K562 (cell line): ENCODE data around the gene ZCCHC17. TPM values are rescaled to one million over a fixed set of nuclear protein-coding genes. Genes with fewer than 3 reads are reported as not detected.

Source experiments
- ATAC-seq: fragments of 200-7000 bp; cut with Tn5 transposase; 3 replicates; pipeline ENCODE4 v1.9.1; 2020; ENCODE audit warnings: moderate library complexity
- BruUV-seq: library from RNA; stranded (reverse); fragments of 400-500 nt; replicated peaks from 2 replicates; lab custom pipeline; 2021; lab: Mats Ljungman, UMichigan
- CTCF ChIA-PET: fragments of 300-600 bp; formaldehyde crosslinking; extraction: SDS; loops from one replicate; lab custom pipeline; 2021; ENCODE audit warnings: low intra/inter-chr PET ratio; lab: Yijun Ruan, JAX
- POLR2A ChIA-PET: fragments of 300-600, 350-650 bp; sonication (Branson Sonifier 250); formaldehyde crosslinking; extraction: SDS; loops from one replicate; lab custom pipeline; 2021; ENCODE audit warnings: antibody characterized with exemption, inconsistent platforms; lab: Yijun Ruan, JAX
- DNase-seq, 4 experiments: peaks; one replicate each; pipeline versions ENCODE4 v3.0.0 to v3.0.0-alpha.2; 2011 to 2018; ENCODE audit warnings: low spot score in 3 of 4, mixed read lengths in 3 of 4; ENCODE audit errors: extremely low read depth in 1 of 4
- FAIRE-seq: peaks from 2 replicates; lab custom pipeline; 2011; peaks lifted over from hg19 to GRCh38; lab: Jason Lieb, UNC
- H2AFZ ChIP-seq: 2 replicates; pipeline ENCODE4 v1.6.0; 2011; ENCODE audit warnings: low read depth, low read length, control low read depth, inconsistent platforms
- H3K27ac ChIP-seq: fragments of 200-600 bp; 3 replicates; pipeline ENCODE4 v1.8.0; 2011; ENCODE audit warnings: low read depth, mild to moderate bottlenecking, control low read depth, inconsistent platforms, low read length, moderate library complexity, mixed read lengths; ENCODE audit errors: extremely low read depth
- H3K27me3 ChIP-seq, 2 experiments: fragments of 300-600 bp in 1 of 2; 2 replicates in 1 of 2; 3 replicates in 1 of 2; pipeline versions ENCODE4 v1.6.0 to v1.8.0; 2011; ENCODE audit warnings: inconsistent platforms in 2 of 2, low read length in 2 of 2, mild to moderate bottlenecking in 1 of 2, mixed read lengths in 1 of 2, moderate library complexity in 1 of 2; ENCODE audit not compliant: control insufficient read depth in 2 of 2, insufficient read depth in 2 of 2
- H3K36me3 ChIP-seq: fragments of 300-600 bp; 3 replicates; pipeline ENCODE4 v1.8.0; 2011; ENCODE audit warnings: mild to moderate bottlenecking, low read length, inconsistent platforms; ENCODE audit not compliant: control insufficient read depth, insufficient read depth
- H3K4me1 ChIP-seq, 2 experiments: fragments of 200-600 bp in 1 of 2; replicated peaks in 1 of 2; 2 replicates in 1 of 2; 3 replicates in 1 of 2; pipeline versions ENCODE4 v1.5.1 to v1.8.0; 2011; ENCODE audit warnings: inconsistent platforms in 2 of 2, low read length in 2 of 2, mild to moderate bottlenecking in 1 of 2, mixed read lengths in 1 of 2, moderate library complexity in 1 of 2; ENCODE audit not compliant: control insufficient read depth in 2 of 2, insufficient read depth in 2 of 2
- H3K4me2 ChIP-seq: 2 replicates; pipeline ENCODE4 v1.6.1; 2011; ENCODE audit warnings: low read length, control low read depth, inconsistent platforms, mixed read lengths; ENCODE audit not compliant: insufficient read depth
- H3K4me3 ChIP-seq: fragments of 200-600 bp; sonication (generic), shearing (Covaris generic); 2 replicates; pipeline ENCODE4 v1.5.1; 2016; ENCODE audit warnings: control low read depth, inconsistent platforms
- H3K79me2 ChIP-seq: fragments of 200-600 bp; 3 replicates; pipeline ENCODE4 v1.8.0; 2011; ENCODE audit warnings: low read length, inconsistent platforms; ENCODE audit not compliant: control insufficient read depth, insufficient read depth
- H3K9ac ChIP-seq, 2 experiments: 2 replicates each; pipeline versions ENCODE4 v1.6.0 to v1.6.1; 2011; ENCODE audit warnings: low read depth in 2 of 2, low read length in 2 of 2, control low read depth in 1 of 2, inconsistent platforms in 1 of 2, mild to moderate bottlenecking in 1 of 2, mixed read lengths in 1 of 2; ENCODE audit not compliant: insufficient read depth in 1 of 2
- H3K9me1 ChIP-seq: one replicate; pipeline ENCODE4 v1.6.0; 2011; ENCODE audit warnings: inconsistent platforms, mild to moderate bottlenecking, low read length, moderate library complexity; ENCODE audit not compliant: control insufficient read depth, insufficient read depth
- H3K9me3 ChIP-seq: replicated peaks from 2 replicates; pipeline ENCODE4 v1.5.1; 2011; ENCODE audit warnings: low read depth, low read length, inconsistent platforms; ENCODE audit not compliant: control insufficient read depth, insufficient read depth
- H4K20me1 ChIP-seq: replicated peaks from 2 replicates; pipeline ENCODE4 v1.6.1; 2011; ENCODE audit warnings: low read length, inconsistent platforms, mixed read lengths; ENCODE audit not compliant: control insufficient read depth, insufficient read depth
- CBFA2T3 ChIP-seq: fragments of 450-650 bp; IDR thresholded peaks from 2 replicates; pipeline ENCODE4 v1.6.1; 2017
- HMGXB4 ChIP-seq: sonication (generic); formaldehyde crosslinking; IDR thresholded peaks from 2 replicates; pipeline ENCODE4 v1.8.1; 2023; ENCODE audit warnings: mild to moderate bottlenecking, missing genetic modification reagents
- KAT8 ChIP-seq: fragments of 450-650 bp; IDR thresholded peaks from 2 replicates; pipeline ENCODE4 v1.6.1; 2016; ENCODE audit warnings: low read depth, mild to moderate bottlenecking
- SRSF7 ChIP-seq: fragments of 200-400 bp; formaldehyde crosslinking; optimal IDR thresholded peaks from 2 replicates; pipeline ENCODE3; 2017; ENCODE audit warnings: mild to moderate bottlenecking, low read depth, low read length
- ZNF311 ChIP-seq: fragments of 250-450 bp; sonication (Bioruptor Pico); IDR thresholded peaks from 2 replicates; pipeline ENCODE4 v1.4.0; 2020; ENCODE audit warnings: mild to moderate bottlenecking, moderate library complexity
- WGBS: fragments of 100-300 bp; shearing (Covaris generic); methylation state at CpG from one replicate; pipeline ENCODE4 v1.1.6; 2016; ENCODE audit warnings: low coverage, mixed read lengths; ENCODE audit not compliant: insufficient coverage; ENCODE audit errors: missing lambda C conversion rate; 5-methylcytosine and 5-hydroxymethylcytosine counted together
- in situ Hi-C: fragments of 300-500 bp; cut with MboI; formaldehyde crosslinking; loops from 4 replicates; pipeline ENCODE4 v1.15.0; 2018; ENCODE audit warnings: inconsistent platforms, mixed read lengths
- intact Hi-C: fragments of 100-400 bp; cut with micrococcal nuclease; formaldehyde crosslinking; loops from 2 replicates; pipeline ENCODE4 v1.14.2; 2022
- polyA plus RNA-seq, 8 experiments: library from polyadenylated mRNA; depleted of rRNA in 4 of 8; stranded (reverse) in 5 of 8; unstranded in 3 of 8; fragments of >200 nt; fragmentation: Nextera tagmentation in 2 of 8; fragmentation: Illumina TruSeq in 1 of 8; extraction: Ambion mirVana in 2 of 8; extraction: Trizol in 1 of 8; gene quantifications; 2 replicates each; pipeline versions ENCODE4 v1.2.1 to v1.2.3, GENCODE V29; 2011 to 2014; ENCODE audit warnings: inconsistent platforms in 1 of 8, missing spikeins in 1 of 8
- total RNA-seq, 7 experiments: library from RNA; depleted of rRNA in 6 of 7; stranded (reverse); fragments of >200 nt in 6 of 7; fragmentation: Illumina TruSeq in 2 of 7; extraction: Trizol in 2 of 7; gene quantifications; 2 replicates each; pipeline versions ENCODE4 v1.2.1 to v1.2.3, GENCODE V29; 2011 to 2021; ENCODE audit warnings: low replicate concordance in 1 of 7

The ZCCHC17 gene
- total and polyA plus RNA-seq, 9 of the 15 experiments (the other 6 are each of a cell fraction or from before 2014, with no cell fraction given): 46.9 to 150 (median 74.7) TPM

GRCh38 chr1:31263408-31263807 lies 33.4 kb upstream of the ZCCHC17 start:
- WGBS: 96% methylated on average over 3 of the region's 3 CpGs
- FAIRE-seq (no peak), DNase-seq (no peak), ATAC-seq (no peak)
- Histone ChIP-seq H3K9me1 (no peaks in the 10 kb centered on the region), H3K4me3 (no peak overlapping the region), H3K36me3 (peaks cover 92% of the 10 kb centered on the region)
- no peak for TF ChIP-seq CBFA2T3
- no peak for TF ChIP-seq ZNF311 (CRISPR knock-in tag)
- TF ChIP-seq SRSF7: no peak
- TF ChIP-seq HMGXB4 (CRISPR knock-in tag): no peak
- no peak for TF ChIP-seq KAT8
- TF ChIP-seq, all 486 proteins: peak for 0
- intact Hi-C loops (no loop called here), in situ Hi-C loops (no loop called here)
- Histone ChIP-seq H4K20me1 (peaks cover 2% of the 10 kb centered on the region; the same call in 1 of the 2 replicates), H3K9me3 (no peaks in the 10 kb centered on the region), H3K4me2 (no peak overlapping the region), H2AFZ (no peak overlapping the region), H3K4me1 (no peaks in the 10 kb centered on the region), H3K27ac (no peak overlapping the region), H3K27me3 (no peaks in the 10 kb centered on the region), H3K9ac (no peak overlapping the region), H3K79me2 (no peaks in the 10 kb centered on the region)
- CTCF ChIA-PET: no interaction called here
- BruUV-seq: no TSS peak
- POLR2A ChIA-PET: interaction anchor here (0.6 to 2.6 kb wide), 5 partner anchors 8 to 1388 kb away, joined by 3 to 6 read pairs (median 3); partner anchors contain the start of gene RBBP4
